Activated T-helper 1 cell treated with anti-CD3 and anti-CD28 coated beads, Interleukin-2, amount 50 U/mL, for 16 hours (primary cell): ENCODE data around the gene SARS2.
"Not testable (repeated sequence)": the region's sequence is repeated elsewhere in the genome, so short reads cannot be mapped to it uniquely, and the experiment has no call there.

Experiments used
- DNase-seq, 2 donors: peaks; one replicate each; pipeline ENCODE4 v3.0.0-alpha.2; 2020; ENCODE audit warnings: low read depth in 1 of 2, low spot score in 1 of 2

The SARS2 gene

DNA sequence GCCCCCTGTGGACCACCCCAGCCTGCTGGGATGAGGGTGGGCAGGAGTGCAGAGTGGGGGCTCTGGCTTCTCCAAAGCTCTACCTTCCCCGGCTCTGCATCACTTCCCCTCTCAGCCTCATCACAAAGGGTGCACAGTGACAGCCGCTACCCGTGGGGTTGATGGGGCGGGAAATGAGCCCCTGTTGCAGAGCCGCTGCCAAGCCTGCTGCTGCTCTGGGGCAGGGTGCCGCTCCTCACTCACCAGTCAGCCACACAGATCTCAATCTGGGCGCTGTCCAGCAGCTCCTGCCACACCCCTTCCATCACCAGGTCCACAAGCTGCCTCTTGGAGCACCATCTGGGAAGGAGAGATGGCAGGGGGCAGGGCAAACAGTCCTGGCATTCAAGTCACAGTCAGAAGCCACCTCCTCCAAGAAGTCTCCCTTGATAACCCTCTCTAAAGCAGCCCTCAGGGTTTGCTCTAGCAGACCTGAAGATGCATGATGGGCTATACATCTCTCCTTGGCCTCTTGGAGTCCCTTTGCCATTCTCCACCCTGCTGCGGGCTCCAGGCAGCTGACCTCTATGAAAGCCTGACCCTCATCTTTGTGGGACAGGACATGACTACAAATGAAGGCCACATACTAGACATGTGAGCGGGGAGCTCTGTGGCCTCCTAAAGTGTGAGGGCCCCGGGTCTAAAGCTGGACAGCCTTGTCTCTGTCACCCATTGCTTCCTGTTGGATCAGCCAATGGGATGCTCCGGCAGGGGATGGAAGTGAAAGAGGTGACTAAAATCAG is 15.9 kb upstream of the SARS2 start:
- no peak for DNase-seq

DNA sequence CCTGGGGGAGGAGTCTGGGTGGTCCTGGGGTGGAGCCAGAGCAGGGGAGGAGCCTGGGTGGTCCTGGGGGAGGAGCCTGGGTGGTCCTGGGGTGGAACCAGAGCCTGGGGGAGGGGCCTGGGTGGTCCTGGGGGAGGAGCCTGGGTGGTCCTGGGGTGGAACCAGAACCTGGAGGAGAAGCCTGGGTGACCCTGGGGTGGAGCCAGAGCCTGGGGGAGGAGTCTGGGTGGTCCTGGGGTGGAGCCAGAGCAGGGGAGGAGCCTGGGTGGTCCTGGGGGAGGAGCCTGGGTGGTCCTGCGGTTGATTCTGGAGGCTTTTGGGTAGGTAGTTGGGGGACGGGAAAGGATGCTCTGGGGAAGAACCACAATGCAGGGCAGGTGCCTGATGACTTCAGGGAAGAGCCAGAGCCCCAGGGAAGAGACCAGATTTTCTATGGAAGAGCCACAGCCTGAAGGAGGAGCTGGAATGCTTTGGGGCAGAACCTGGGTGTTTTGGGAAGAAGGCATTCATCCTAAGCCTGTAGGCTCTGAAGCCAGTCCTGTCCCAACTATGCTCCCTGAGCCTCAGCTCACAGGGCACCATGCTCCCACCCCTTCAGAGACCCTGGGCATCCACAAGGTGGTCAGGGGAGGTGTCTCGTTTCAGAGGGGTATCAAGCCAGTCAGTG is 15.1 kb upstream of the SARS2 start:
- no peak for DNase-seq

DNA sequence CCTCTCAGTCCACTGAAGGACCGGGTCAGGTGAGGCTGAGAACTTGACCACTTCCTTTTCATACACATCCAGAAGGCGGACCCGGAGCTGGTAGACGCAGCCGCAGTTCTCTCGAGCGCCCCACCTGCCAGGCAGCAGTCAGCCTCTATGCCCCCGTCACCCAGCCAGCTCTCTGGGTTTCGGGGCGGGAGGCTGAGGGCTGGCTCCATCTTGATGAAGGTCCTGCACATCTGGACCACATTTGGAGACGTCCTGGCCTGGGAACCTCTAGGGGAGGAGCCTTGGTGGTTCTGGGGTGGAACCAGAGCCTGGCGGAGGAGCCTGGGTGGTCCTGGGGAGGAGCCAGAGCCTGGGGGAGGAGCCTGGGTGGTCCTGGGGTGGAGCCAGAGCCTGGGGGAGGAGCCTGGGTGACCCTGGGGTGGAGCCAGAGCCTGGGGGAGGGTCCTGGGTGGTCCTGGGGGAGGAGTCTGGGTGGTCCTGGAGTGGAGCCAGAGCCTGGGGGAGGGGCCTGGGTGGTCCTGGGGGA is 14.5 kb upstream of the SARS2 start:
- DNase-seq: no peak

DNA sequence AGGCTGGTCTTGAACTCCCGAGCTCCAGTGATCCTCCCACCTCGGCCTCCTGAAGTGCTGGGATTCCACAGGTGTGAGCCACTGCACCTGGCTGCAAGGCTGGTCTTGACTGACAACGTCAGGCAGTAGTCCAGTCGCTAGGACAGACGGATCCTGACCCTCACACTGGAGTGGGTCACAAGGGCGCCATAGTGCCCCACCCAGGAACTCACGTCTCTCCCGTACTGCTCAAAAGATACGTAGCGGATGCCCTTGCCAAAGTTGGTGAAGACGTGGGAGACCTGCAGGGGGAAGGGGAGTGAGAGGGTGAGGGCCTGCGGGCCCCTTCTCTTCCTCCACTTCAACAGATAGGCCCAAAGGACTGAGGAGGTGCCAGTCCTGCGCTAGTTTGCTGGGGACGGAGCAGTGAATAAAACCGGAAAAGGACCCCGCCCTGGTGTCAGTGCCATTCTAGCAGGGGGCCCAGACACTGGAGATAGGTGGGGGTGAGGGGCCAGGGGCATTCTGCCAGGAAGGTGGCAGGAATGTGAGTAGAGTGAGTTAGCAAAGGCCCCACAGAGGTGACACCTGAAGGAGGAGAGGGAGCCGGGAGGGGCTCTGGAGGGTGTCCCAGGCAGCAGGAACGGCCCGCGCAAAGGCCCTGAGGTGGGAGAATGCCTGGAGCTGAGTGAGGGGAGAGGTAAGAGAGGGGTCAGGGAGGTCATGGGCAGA is 12.1 kb upstream of the SARS2 start:
- no peak for DNase-seq

DNA sequence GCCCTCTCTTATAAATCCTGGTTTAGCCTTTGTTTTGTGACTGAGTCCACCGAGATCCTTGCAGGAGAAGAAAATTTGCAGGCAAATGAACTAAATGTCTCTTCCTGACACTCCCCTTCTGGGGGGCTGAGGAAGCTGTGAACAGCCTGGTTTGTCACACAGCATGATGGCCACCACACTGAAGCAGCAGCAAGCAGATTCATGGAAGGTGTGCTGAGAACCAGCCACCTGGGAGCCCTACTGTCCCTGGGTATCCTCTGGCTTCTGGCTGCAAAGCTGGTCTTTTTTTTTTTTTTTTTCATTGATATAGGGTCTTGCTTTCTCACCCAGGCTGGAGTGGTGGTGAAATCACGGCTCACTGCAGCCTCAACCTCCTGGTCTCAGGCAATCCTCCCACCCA is 11.4 kb upstream of the SARS2 start:
- no peak for DNase-seq

DNA sequence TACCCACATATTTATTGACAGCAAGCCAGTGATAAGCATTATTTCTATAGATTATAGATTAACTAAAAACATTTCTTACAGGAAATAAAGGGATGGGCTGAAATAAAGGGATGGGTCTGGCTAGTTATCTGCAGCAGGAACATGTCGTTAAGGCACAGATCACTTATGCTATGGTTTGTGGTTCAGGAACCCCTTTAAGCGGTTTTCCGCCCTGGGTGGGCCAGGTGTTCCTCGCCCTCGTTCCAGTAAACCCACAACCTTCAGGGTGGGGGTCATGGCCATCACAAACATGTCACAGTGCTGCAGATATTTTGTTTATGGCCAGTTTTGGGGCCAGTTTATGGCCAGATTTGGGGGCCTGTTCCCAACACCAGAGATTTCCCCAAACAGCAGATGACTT is 10.9 kb upstream of the SARS2 start:
- DNase-seq: not testable (repeated sequence)

DNA sequence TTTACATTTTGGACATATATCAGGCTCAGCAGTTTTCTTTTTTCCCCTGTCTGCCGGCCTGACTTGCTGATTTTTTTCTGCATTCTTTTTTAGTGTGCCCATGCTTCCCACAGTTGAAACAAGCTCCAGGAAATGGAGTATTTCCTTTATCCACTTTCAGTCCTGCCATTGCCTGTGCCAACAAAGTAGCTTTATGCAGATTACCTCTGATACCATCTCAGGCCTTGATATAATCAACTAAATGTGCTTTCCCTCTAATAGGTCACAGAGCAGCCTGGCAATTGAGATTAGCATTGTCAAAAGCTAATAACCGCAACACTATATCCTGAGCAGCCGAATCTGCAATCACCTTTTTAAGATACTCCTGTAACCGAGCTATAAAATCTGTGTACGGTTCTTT is 9.4 kb upstream of the SARS2 start:
- DNase-seq: no peak

DNA sequence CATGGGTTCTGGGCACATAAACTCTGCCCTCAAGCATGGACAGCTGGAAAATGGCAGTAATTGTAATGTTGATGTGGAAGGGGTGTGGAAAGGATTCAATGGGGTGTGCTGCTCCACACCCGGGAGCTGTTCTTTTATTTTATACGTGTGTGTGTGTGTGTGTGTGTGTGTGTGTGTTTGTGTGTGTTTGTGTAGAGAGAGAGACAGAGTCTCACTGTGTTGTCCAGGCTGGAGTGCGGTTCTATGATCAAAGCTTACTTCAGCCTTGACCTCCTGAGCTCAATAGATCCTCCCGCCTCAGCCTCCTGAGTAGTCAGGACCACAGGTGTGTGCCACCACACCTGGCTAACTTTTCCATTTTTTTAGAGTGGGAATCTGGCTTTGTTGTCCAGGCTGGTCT is 3.0 kb upstream of the SARS2 start:
- no peak for DNase-seq

DNA sequence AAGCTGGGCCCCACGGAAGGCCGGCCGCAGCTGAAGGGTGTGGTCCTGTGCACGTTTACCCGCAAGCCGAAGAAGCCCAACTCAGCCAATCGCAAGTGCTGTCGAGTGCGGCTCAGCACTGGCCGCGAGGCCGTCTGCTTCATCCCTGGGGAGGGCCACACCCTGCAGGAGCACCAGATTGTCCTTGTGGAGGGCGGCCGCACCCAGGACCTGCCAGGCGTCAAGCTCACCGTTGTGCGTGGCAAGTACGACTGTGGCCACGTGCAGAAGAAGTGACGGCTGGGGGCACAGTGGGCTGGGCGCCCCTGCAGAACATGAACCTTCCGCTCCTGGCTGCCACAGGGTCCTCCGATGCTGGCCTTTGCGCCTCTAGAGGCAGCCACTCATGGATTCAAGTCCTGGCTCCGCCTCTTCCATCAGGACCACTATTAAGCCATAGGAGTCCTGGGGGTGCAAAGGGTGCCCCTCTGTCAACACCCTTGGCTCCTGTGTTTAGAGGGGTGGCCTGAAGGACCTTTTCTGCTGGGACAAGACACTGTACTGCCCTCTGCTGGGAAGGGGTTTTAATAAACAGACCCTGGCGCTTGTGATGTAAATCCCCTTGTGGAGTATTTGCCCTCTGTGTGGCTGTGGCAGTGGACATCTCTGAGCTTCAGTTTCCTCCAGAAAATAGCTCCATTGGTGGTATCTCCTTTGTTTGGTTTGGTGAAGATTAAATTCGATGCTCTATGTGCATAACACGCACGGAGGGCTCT is 2.0 kb upstream of the SARS2 start:
- DNase-seq: no peak

DNA sequence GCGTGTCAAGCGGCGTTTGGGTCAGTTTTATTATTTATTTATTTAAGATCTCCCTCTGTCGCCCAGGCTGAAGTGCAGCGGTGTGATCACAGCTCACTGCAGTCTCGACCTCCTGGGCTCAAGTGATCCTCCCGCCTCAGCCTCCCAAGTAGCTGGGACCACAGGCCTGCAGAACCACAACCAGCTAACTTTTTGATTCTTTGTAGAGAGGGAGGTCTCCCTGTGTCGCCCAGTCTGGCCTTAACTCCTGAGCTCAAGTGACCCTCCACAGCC is 894 bp upstream of the SARS2 start:
- no peak for DNase-seq

DNA sequence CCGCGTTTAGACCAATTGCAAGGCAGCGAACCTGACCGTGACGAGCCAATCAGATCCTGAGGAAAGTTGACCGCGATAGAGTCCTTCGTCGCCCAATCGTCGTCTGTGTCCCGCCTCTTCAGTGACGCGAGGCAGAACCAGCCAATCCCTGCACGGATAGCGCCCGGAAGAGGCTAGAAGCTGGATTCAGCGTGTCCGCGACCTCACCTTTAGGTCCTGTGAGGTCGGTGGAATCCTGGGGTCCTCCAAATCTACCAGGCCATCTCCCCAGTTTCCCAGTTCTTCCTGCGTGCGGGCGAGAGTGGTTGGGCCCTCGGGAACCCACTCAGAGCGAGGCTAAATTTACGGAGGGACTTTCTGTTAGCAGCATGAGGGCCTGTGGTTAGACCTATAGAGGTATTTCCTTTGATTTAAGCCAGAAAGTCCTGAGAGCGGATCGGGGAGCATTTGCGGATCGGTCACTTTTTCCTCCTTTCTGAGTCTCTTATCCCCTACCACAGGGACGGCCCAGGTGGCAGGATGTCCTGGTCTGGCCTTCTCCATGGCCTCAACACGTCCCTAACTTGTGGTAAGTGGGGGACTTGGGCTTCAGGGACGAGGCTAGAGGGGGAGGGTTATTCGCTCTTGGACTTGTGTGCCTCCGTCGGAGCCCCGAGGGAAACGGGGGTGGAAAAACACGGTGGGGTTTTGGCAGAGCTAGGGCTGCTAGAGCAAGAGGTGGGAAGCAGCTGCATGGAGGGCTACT is 385 bp upstream of the SARS2 start, which contains the start of gene MRPS12:
Gene MRPS12 (plus strand): TSS at position 169 of the 745 bp plus-strand sequence. CDS start 351 bp downstream, at position 520.
- DNase-seq: peak; percentile 95

DNA sequence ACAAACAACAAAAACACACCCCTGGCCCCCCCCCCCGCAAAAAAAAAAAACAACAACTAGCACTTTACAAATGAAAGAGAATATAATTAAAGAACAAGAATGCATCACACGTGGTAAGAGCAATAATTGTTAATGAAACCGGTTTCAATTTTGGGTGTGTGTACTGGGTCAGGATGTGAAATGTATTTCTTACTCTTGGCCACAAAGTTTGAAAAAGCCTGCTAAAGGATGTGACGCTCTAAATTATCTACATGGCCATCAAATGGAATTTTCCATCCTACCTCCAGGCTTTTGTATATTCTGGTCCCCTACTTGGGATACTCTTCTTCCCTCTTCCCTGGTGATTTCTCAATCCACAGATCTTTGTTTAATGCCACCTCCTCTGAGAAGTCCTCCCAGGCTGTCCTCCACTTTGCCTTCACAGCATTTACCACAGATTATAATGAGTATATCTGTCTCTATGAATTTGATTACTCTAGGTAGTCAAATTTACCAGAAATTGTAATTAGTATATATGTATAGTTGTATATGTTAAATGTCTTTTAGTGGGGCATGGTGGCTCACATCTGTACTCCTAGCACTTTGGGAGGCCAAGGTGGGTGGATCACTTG is 2.1 kb downstream of the SARS2 start:
- no peak for DNase-seq

DNA sequence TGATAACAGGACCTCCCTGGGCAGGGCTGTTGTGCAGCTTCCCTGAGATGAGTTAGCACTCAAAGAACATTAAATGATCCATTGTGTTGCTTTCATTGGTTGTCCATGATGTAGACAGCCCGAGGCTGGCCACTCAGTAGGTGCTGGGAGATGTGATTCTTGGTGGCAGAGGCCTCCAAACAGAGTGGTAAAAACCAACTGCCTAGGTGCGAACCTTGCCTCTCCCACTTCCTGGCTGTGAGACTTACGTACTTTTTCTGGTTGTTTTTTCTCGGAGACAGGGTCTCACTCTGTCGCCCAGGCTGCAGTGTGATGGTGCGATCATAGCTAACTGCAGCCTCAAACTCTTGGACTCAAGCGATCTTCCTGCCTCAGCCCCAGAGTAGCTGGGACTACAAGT is 6.2 kb downstream of the SARS2 start:
- no peak for DNase-seq

DNA sequence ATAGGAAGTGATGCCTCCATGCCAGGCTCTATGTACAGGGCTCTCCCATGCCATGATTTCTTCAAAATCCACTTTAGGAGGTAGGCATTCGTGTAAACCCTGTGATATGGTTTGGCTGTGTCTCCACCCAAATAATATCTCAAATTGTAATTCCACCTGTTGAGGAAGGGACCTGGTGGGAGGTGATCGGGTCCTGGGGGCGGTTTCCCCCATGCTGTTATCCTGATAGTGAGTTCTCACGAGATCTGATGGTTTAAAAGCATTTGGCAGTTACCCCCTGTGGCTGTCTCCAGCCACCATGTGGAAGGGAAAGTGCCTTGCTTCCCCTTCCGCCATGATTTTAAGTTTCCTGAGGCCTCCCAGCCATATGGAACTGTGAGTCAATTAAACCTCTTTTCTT is 8.1 kb downstream of the SARS2 start:
- DNase-seq: no peak

DNA sequence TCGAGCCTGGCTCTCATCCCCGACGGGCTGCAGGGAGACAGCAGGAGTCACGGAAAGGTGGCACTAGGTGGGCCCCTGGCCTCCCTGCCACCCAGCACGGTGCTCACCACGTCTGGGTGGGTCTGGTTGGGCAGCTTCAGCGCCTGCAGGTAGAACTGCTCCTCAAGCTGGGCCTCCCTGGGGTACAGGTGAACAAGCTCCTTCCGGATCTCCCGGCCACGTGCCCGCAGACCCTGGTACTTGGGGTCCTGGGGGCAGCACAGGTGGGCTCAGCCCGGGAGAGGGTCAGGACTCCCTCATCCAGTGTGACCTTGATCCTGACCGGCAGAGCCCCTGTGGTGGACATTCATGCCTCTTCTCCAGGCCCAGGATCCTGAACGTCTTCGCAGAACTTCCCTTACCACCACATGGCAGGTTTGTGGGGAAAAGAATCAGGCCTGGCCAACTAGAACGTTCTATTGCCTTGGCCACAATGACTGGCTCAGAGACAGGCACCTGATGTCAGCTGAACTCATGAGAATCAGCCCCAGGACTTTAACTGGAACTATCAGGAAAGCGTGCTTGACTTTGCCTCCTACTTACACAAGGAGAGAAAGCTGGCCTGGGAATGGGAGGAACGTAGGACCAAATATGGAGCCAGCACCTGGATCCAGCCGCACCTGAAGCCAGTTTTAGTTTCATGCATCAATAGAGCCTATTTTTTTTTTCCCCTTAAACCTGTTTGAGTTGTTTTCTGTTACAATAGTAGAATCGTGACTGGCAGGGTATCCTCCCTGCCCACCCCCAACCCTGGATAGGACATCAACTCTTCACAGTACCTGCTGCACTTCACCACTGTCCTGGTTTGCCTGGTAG is 8.9 kb downstream of the SARS2 start:
- no peak for DNase-seq

DNA sequence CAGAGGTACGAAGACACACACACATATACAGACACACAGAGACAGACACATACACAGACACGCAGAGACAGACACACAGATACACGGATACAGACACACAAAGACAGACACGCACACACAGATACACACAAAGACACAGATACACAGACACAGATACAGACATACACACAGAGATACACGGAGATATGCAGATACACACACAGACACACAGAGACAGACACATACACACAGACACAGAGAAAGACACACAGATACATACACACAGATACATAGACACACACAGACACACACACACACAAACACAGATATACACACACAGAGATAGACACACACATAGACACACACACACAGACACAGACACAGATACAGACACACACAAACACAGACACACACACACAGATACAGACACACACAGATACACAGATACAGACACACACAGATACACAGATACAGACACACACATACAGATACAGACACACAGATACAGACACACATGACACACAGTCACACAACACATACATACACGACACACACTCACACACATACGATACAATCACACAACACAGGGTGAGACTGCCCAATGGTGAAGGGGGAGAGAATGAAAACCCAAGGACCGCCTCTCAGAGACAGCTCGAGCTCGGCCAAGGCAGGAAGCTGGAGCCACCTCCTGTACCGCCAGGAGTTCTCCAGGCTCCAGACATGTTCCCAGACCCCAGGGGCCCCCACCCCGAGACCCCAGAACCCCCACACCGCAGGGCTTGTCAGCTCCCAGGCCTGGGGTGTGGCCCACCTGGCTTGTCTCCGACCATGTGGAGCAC is 9.8 kb downstream of the SARS2 start:
- DNase-seq: no peak

DNA sequence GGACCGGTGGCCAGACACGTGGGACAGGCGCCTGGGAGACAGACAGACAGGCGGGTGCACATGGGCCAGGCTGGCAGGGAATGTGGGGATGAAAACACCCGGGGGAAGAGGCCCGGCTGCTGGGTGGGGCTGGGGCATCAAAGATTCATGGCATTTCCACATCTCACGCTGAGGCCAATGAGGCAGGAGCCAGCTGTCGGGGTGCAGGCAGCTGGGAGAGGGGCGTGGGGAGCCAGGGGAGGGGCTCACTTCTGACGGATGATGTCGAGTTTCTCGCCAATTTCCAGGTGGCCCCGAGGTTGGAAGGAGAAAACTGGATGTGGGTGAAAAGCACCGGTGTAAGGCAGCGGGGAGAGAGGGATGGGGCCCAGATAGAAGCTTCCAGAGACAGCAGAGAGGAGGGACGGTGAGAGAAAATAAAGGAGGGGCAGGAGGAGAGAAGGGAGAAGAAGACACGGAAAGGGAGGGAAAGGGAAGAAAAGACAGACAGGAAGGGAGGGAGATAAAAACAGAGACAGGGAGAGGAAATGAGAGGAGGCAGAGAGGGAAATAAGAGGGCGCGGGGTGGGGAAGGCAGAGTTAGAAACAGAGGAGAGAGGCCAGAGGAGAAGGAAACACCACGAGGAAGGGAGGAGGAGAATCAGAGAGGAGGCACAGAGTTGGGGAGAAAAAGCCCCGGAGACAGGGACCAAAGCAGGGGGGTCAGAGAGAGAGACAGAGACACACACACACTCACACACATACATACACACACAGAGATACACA is 10.5 kb downstream of the SARS2 start:
- no peak for DNase-seq

DNA sequence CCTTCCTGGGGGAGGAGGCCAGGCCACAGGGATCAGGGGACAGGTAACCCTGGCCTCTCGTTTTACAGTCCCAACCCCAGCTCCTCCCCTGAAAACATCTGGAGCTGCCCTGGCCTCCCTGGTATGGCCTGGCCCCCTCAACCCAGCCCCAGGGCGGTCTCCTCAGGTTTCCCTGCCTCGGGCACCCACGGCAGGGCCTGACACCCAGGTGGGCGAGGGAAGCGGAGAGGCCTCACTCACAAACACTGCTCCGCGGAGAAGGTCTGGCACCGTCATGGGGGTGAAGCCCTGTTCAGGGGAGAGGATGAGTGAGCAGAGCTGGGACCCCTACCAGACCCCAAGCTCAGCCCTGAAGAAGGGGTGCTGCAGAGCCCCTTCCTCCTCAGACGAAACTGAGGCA is 12.0 kb downstream of the SARS2 start:
- DNase-seq: no peak
